Globus pallidus (tissue), 1 donor: Measurements from ENCODE around the gene ARG2.
"Not testable (repeated sequence)": the region's sequence is repeated elsewhere in the genome, so short reads cannot be mapped to it uniquely, and the experiment has no call there.

Experiments
- DNase-seq: peaks from one replicate; pipeline ENCODE4 v3.0.0-alpha.2; 2015; ENCODE audit warnings: low spot score

Gene ARG2

DNA sequence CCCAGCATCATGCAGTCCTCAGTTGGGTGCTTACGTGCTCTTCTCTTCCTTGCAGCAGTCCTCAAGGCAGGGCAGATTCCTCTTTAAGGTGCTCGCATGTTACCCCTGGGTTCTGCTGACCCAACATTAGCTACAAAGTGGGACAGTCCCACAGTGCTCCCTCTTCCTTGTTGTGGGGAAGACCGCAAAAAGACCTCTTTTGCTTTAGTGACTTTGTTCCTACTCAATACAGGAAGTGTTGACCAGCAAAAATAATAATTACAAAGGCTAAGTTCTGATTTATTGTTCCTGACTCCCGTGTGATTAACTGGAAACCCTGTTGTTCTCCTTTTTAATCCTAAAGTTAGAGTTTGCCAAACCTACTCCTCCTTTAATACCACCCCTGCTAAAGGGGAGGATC, 33.4 kb upstream of the ARG2 start:
- DNase-seq, result no peak

GRCh38 chr14:67589204-67589770, 30.4 kb upstream of the ARG2 start:
- DNase-seq, result no peak

DNA sequence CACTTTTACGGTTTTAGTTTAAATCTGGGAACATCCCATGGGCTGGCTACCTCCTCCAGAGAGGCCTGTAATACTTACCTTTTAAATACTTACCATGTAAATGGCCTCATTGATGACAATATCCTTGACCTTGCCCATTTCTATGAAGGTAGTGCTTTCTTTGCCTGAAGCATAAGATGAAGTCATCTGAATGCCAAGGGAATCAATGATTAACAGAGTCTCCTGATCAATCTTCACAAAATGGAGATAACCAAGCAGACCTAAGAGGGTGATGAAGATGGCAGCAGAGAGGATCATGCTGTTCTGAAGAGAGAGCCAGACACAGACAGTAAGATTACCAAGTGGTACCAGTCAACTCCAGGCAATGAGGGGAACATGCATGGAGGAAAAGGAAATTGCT, 26.1 kb upstream of the ARG2 start:
- DNase-seq, result not testable (repeated sequence)

DNA sequence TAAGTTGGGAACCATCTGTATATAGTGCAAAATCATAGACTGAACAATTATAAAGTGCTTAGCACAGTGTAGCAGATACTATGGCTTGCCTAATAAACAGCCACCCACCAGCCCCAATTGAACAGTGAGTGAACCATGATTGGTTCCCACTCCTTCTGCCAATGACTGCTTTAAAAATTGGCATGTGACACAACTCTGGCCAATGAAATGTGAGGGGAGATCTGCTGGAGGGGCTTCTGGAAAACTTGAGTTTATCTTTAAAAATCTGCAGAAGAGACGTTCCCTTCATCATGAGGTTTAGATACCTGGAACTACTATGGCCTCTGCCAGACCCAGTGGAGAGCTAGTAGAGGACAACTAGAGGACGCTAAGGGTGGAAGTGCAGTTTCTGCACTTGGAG, 24.3 kb upstream of the ARG2 start:
- DNase-seq, result no peak

GRCh38 chr14:67599698-67600561, 19.8 kb upstream of the ARG2 start, which contains the start of gene PIGH:
Gene PIGH, minus strand, starts transcription at chr14:67600268. Its CDS starts 65 bp downstream, at chr14:67600203.
- DNase-seq, result peak; percentile 88

GRCh38 chr14:67600562-67600974, 19.2 kb upstream of the ARG2 start:
- not testable (repeated sequence) for DNase-seq

- no peak for DNase-seq
Observed at GRCh38 chr14:67602076-67602475, 17.6 kb upstream of the ARG2 start.

GRCh38 chr14:67602995-67603545, 16.6 kb upstream of the ARG2 start:
- DNase-seq, result no peak

DNA sequence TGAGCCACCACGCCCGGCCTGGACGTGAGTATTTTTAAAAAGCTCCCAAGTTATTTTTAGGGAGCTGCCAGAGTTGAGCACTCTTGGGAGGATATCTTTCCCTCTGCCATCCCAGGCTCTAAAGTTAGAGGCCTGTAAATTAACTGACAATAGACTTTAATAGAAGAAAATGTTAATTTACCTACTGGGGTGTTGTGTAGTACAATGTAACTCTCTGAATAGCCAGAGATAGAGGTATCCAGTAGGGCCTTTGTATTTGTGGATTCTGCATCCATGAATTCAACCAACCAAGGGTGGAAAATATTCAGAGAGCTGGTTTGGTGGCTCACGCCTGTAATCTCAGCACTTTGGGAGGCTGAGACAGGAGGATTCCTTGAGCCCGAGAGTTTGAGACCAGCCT, 12.1 kb upstream of the ARG2 start:
- DNase-seq, result no peak

GRCh38 chr14:67609642-67610310, 9.9 kb upstream of the ARG2 start:
- DNase-seq, result no peak

DNA sequence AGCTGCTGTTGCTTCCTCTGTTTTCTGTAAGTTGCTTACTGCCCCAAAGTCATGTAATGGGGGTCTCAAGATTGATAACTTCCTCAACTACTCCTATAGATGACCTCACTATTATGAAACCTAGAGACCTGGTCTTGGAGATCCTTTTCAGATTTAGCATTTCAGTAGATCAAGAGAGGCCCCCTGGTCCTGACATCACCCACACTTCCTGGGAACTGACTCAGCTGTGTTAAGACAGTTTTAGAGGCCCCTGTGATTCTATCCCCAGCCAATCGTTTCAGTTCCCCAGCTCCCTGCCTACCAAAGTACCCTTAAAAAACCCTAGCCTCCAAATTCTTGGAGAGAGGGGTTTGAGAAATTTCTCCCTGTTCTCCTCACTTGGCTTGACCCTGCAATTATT, 9.2 kb upstream of the ARG2 start:
- no peak for DNase-seq

GRCh38 chr14:67618617-67619063, 1.1 kb upstream of the ARG2 start:
- peak; percentile 66 for DNase-seq

- no peak for DNase-seq
Observed at GRCh38 chr14:67620217-67620785, 581 bp downstream of the ARG2 start.

DNA sequence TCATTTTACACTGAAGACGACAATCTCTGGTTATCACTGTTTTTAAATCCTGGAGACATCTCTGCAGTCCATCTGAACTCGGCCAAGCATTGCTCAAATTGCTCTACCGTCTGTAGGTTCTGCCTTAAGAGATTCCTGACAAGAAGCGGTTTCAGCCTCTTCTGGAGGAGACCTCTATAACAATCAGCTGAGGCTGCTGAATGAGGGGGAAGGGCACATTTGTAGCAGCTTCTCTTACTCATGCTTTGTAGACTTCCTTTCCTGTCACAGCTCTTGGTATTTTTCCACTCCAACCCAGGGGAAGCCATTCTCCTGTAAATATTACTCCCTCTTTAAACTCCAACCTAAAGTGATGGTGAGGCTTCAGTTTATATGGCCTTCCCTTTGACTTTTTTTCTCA, 3.0 kb downstream of the ARG2 start:
- DNase-seq, result peak; percentile 26

DNA sequence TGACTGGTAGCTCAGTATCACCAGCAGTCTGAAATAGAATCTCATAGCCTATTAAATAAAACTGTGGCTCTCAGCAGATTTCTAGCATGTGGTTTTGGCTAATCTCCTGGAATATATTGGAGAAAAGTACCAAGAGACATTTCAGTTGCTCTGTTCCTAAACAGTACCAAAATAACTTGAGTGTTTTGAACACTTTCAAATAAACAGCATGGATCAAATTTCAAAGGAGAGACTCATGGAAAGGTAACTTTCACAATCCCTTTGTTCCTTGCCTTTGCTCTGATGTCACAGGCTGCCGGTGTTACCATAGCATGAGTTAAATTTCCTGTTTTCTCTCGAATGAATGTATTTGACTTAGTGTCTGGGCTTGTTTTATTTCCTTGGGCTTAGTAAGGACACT, 3.4 kb downstream of the ARG2 start:
- no peak for DNase-seq

DNA sequence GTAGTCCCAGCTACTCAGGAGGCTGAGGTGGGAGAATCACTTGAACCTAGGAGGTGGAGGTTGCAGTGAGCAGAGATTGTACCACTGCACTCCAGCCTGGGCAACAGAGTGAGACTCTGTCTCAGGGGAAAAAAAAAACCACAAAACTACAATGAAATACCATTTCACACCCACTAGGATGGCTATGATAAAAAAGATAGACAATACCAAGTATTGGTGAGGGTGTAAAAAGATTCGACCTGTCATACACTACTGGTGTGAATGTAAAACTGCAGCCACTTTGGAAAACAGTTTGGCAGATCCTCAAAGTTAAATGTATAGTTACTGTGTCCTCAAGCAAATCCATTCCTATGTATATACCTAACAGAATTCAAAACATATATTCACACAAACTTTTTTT, 6.4 kb downstream of the ARG2 start:
- not testable (repeated sequence) for DNase-seq

DNA sequence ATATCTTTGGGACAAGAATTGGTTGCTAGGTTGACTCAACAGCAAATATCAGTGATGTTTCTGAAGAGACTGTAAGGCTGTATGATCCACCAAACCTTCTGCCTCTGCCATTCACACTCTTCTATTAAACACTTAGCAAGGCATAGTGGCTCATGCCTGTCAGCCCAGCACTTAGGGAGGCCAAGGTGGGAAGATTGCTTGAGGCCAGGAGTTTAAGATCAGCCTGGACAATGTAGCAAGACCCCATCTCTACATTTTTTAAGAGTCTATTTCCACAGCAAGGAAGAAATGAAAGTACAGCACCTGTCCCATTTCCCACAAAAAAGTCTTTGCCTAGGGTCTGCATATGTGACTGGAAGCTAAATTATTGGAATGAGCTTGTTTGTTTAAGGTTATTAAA, 7.8 kb downstream of the ARG2 start:
- DNase-seq, result no peak

DNA sequence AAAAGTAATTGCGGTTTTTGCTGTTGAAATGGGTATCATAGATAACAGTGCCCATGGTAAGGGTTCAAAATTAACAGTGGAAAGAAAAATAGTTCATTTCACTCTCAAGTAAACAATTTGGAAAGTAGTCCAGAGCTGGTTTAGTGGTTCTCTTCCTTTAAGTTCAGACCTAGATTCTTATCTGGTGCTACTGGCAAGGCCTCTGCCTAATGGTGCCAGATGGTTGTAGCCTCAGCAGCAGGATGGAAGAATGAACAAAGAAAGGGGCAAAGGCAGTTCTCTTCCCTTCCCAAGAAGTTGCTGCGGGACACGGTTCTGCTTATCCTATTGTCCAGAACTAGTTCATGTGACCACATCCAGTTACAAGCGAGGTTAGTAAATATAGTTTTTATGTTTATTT, 10.5 kb downstream of the ARG2 start:
- no peak for DNase-seq

DNA sequence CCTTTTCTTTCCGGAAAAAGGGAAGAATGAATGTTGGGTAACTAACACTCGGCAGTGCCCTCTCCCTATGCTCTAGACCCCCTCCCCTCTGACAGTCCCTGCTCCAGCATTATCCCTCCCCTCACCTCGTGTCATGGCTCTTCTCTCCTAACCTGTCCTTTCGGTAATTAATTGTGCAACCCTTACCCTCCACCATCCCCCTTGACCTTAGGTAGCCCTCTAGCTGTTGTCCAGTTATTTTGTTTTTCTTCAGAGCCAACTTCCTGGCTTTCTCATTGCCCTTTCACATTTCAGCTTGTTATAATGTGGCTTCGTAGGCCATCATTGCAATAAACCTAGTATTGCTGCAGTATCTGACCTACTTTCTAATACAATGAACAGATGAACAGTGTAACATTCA, 11.2 kb downstream of the ARG2 start:
- no peak for DNase-seq

GRCh38 chr14:67633451-67634147, 13.9 kb downstream of the ARG2 start:
- no peak for DNase-seq

DNA sequence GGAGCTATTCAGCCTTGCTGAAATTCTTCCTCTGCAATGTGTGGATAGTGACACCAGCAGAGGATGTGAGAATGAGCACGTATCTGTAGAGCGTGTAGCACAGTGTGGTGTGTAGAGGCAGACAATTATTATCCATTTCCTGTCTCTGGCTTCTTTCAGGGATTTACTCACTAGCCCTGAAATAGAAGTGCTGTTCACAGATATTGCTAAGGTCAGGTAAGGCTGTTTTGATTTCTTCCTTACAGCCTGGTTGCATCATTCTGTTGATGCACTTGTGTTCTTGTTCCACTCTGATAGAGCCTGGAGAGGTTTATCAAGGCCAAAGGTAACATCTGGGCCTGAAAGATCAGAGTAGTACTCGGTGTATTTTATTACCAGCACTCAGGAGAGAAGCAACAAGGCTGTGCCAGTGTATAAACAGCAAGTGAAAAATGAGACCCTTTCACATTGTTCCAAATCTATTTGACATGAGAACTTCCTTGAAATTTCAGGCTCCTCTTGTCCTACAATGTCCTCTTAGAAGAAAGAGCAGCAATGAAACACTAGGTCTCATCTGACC, 16.7 kb downstream of the ARG2 start:
- DNase-seq, result no peak
